HL-60 (cell line): ENCODE measurements around the gene ATP6V1G3.
"Not testable (repeated sequence)": the region's sequence is repeated elsewhere in the genome, so short reads cannot be mapped to it uniquely, and the experiment has no call there.

ENCODE experiments used
- DNase-seq, 2 experiments: peaks; one replicate each; pipeline ENCODE4 v3.0.0-alpha.2; 2010 to 2020; ENCODE audit warnings: low read depth in 1 of 2, low spot score in 1 of 2
- H3K27ac ChIP-seq: fragments of 250-450 bp; sonication (Bioruptor Pico); replicated peaks from 2 replicates; pipeline ENCODE4 v1.5.1; 2020; ENCODE audit warnings: mild to moderate bottlenecking, moderate library complexity
- H3K27me3 ChIP-seq: fragments of 250-450 bp; sonication (Bioruptor Pico); 2 replicates; pipeline ENCODE4 v1.5.1; 2021; ENCODE audit warnings: mild to moderate bottlenecking, moderate library complexity; ENCODE audit not compliant: insufficient read depth, poor library complexity, severe bottlenecking
- H3K4me3 ChIP-seq: replicated peaks from 2 replicates; pipeline ENCODE4 v1.5.1; 2011; ENCODE audit warnings: mild to moderate bottlenecking, control low read depth, low read length; ENCODE audit not compliant: insufficient read depth
- POLR2AphosphoS5 ChIP-seq: IDR thresholded peaks from 2 replicates; pipeline ENCODE4 v1.6.1; 2012; ENCODE audit warnings: low read depth
- SPI1 ChIP-seq: IDR thresholded peaks from 2 replicates; pipeline ENCODE4 v1.6.1; 2012; ENCODE audit warnings: low read depth, mild to moderate bottlenecking, borderline replicate concordance
- TF ChIP-seq, protein P1 (sequence below): IDR thresholded peaks from one replicate; pipeline ENCODE4 v1.5.1; 2011; ENCODE audit warnings: low read length, control low read depth, inconsistent platforms; ENCODE audit not compliant: insufficient read depth

The ATP6V1G3 gene

DNA sequence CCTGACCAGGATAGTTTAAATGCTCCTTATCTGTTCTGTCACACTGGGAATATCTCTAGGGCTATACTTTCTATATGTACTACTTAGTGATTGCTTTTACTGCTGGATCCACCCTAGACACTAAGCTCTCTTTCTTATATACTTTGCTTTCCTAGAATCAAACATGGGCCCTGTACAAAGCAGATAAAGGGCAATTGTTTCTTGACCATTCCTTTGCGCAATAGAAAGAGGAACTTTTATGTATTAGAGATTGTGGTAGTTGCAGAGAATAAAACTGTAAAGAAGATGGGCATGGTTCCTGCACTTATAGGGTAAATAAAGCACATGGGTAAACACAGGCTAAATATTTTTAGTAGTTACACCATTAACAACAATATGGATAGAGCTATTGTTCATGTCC, 58.8 kb downstream of the ATP6V1G3 start:
- DNase-seq, result no peak
- no peaks in the 10 kb centered on the region for H3K27me3 ChIP-seq
- TF ChIP-seq, protein P1, sequence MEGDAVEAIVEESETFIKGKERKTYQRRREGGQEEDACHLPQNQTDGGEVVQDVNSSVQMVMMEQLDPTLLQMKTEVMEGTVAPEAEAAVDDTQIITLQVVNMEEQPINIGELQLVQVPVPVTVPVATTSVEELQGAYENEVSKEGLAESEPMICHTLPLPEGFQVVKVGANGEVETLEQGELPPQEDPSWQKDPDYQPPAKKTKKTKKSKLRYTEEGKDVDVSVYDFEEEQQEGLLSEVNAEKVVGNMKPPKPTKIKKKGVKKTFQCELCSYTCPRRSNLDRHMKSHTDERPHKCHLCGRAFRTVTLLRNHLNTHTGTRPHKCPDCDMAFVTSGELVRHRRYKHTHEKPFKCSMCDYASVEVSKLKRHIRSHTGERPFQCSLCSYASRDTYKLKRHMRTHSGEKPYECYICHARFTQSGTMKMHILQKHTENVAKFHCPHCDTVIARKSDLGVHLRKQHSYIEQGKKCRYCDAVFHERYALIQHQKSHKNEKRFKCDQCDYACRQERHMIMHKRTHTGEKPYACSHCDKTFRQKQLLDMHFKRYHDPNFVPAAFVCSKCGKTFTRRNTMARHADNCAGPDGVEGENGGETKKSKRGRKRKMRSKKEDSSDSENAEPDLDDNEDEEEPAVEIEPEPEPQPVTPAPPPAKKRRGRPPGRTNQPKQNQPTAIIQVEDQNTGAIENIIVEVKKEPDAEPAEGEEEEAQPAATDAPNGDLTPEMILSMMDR, result no peak
- H3K4me3 ChIP-seq, result no peak overlapping the region
- no peak overlapping the region for H3K27ac ChIP-seq

- TF ChIP-seq POLR2AphosphoS5, result no peak
- peak; percentile 72 for TF ChIP-seq SPI1
- Histone ChIP-seq H3K27ac (no peak overlapping the region), H3K4me3 (no peak overlapping the region), H3K27me3 (no peaks in the 10 kb centered on the region)
- DNase-seq, result no peak
Observed at GRCh38 chr1:198480876-198481275, 59.6 kb downstream of the ATP6V1G3 start.

- H3K4me3 ChIP-seq, H3K27ac ChIP-seq, H3K27me3 ChIP-seq, DNase-seq: not testable (repeated sequence)
Observed at GRCh38 chr1:198477354-198477753, 63.1 kb downstream of the ATP6V1G3 start.
